DMS53 (cell line): ENCODE results near the gene ARID1B.

Experiments used
- DNase-seq: peaks from one replicate; lab custom pipeline; 2025; lab: John Stamatoyannopoulos, UW

ARID1B gene

GRCh38 chr6:156776840-156777576 is at the start of gene ARID1B:
Gene ARID1B, plus strand, starts transcription at chr6:156777378. Its CDS starts 303 bp downstream, at chr6:156777681.
- peak; percentile 90 for DNase-seq

- no peak for DNase-seq
Observed at GRCh38 chr6:156727715-156728385, 49.3 kb upstream of the ARID1B start.

GRCh38 chr6:156729248-156729647 is 47.9 kb upstream of the ARID1B start:
- peak; percentile 8 for DNase-seq

GRCh38 chr6:156731396-156731795 is 45.8 kb upstream of the ARID1B start:
- peak; percentile 3 for DNase-seq

GRCh38 chr6:156735751-156736150 is 41.4 kb upstream of the ARID1B start:
- no peak for DNase-seq

GRCh38 chr6:156740604-156741003 is 36.6 kb upstream of the ARID1B start:
- no peak for DNase-seq

GRCh38 chr6:156741287-156742073 is 35.7 kb upstream of the ARID1B start:
- no peak for DNase-seq

- no peak for DNase-seq
Observed at GRCh38 chr6:156747715-156748114, 29.5 kb upstream of the ARID1B start.

GRCh38 chr6:156748504-156748903 is 28.7 kb upstream of the ARID1B start:
- DNase-seq = no peak

GRCh38 chr6:156752666-156753301 is 24.4 kb upstream of the ARID1B start:
- peak; percentile 66 for DNase-seq

- DNase-seq = no peak
Observed at GRCh38 chr6:156756630-156757610, 20.3 kb upstream of the ARID1B start.

- DNase-seq = no peak
Observed at GRCh38 chr6:156757849-156758248, 19.3 kb upstream of the ARID1B start.

GRCh38 chr6:156760377-156760776 is 16.8 kb upstream of the ARID1B start:
- no peak for DNase-seq

- DNase-seq = peak; percentile 4
Observed at GRCh38 chr6:156762547-156762946, 14.6 kb upstream of the ARID1B start.

GRCh38 chr6:156765117-156765516 is 12.1 kb upstream of the ARID1B start:
- DNase-seq = no peak

- no peak for DNase-seq
Observed at GRCh38 chr6:156767603-156768467, 9.3 kb upstream of the ARID1B start.

GRCh38 chr6:156771047-156771446 is 6.1 kb upstream of the ARID1B start:
- DNase-seq = no peak

- DNase-seq = no peak
Observed at GRCh38 chr6:156771761-156772160, 5.4 kb upstream of the ARID1B start.

- no peak for DNase-seq
Observed at GRCh38 chr6:156773476-156773875, 3.7 kb upstream of the ARID1B start.
